PFSK-1 (cell line): ENCODE data around the gene PTBP1.

Source experiments
- FOXP2 ChIP-seq: optimal IDR thresholded peaks from 2 replicates; pipeline ENCODE3; 2011; ENCODE audit warnings: borderline replicate concordance, control low read depth, inconsistent platforms; ENCODE audit not compliant: insufficient read depth; ENCODE audit errors: extremely low read length, extremely low read depth
- POLR2AphosphoS5 ChIP-seq: IDR thresholded peaks from 2 replicates; pipeline ENCODE4 v1.6.1; 2012; ENCODE audit warnings: low read depth, mild to moderate bottlenecking, control low read depth, low read length, moderate library complexity
- REST ChIP-seq, 2 experiments: IDR thresholded peaks; 2 replicates each; pipeline versions ENCODE4 v1.6.1 to v1.8.0; 2011 to 2012; ENCODE audit warnings: low read depth in 2 of 2, low read length in 2 of 2, control low read depth in 1 of 2, inconsistent platforms in 1 of 2, mild to moderate bottlenecking in 1 of 2, moderate library complexity in 1 of 2; ENCODE audit not compliant: insufficient read depth in 1 of 2
- SIN3A ChIP-seq: IDR thresholded peaks from 2 replicates; pipeline ENCODE4 v1.6.1; 2012; ENCODE audit warnings: mild to moderate bottlenecking, low read length, moderate library complexity, borderline replicate concordance; ENCODE audit not compliant: insufficient read depth
- TAF1 ChIP-seq: IDR thresholded peaks from 2 replicates; pipeline ENCODE4 v1.6.1; 2012; ENCODE audit warnings: low read length, control low read depth, borderline replicate concordance; ENCODE audit not compliant: insufficient read depth

The PTBP1 gene

GRCh38 chr19:787536-787935 is 9.7 kb upstream of the PTBP1 start:
- TF ChIP-seq REST (IDR thresholded peaks at IDR 0.05; ENCODE audit: insufficient read depth in 1 of 2, low read depth in 2 of 2, low read length in 2 of 2) (no peak), TAF1 (no peak), SIN3A (no peak), FOXP2 (no peak), POLR2AphosphoS5 (no peak)

GRCh38 chr19:788686-788982 is 8.6 kb upstream of the PTBP1 start:
- peak; percentile 19 for TF ChIP-seq FOXP2
- TF ChIP-seq SIN3A: no peak

- no peak for TF ChIP-seq TAF1
- peak; percentile 78 for TF ChIP-seq FOXP2
Measured at GRCh38 chr19:788983-789700, 8.1 kb upstream of the PTBP1 start.

- TF ChIP-seq REST (IDR thresholded peaks at IDR 0.05; ENCODE audit: insufficient read depth in 1 of 2, low read depth in 2 of 2, low read length in 2 of 2) (no peak), SIN3A (peak; percentile 23; the same call in 1 of the 2 replicates), POLR2AphosphoS5 (no peak), FOXP2 (no peak)
Measured at GRCh38 chr19:789701-790060, 7.6 kb upstream of the PTBP1 start.

GRCh38 chr19:791007-791566 is 6.2 kb upstream of the PTBP1 start:
- TF ChIP-seq FOXP2 (no peak), SIN3A (no peak), REST (IDR thresholded peaks at IDR 0.05; ENCODE audit: insufficient read depth in 1 of 2, low read depth in 2 of 2, low read length in 2 of 2) (no peak), POLR2AphosphoS5 (no peak), TAF1 (no peak)

- TF ChIP-seq TAF1 (no peak), REST (IDR thresholded peaks at IDR 0.05; ENCODE audit: insufficient read depth in 1 of 2, low read depth in 2 of 2, low read length in 2 of 2) (no peak), FOXP2 (no peak), SIN3A (no peak), POLR2AphosphoS5 (no peak)
Measured at GRCh38 chr19:791567-792305, 5.5 kb upstream of the PTBP1 start.
